Spinal cord (tissue), 10 donors: ENCODE measurements around the gene PCP4L1. TPM values are rescaled to one million over a fixed set of nuclear protein-coding genes. Genes with fewer than 3 reads are reported as not detected.

Source experiments
- DNase-seq, 6 donors: peaks; one replicate each; pipeline versions ENCODE4 v3.0.0 to v3.0.0-alpha.2; 2013 to 2015; ENCODE audit warnings: low spot score in 6 of 6, low read depth in 4 of 6
- H3K27ac ChIP-seq: one replicate; pipeline ENCODE4 v1.5.1; 2013; ENCODE audit warnings: low read depth, low read length, control low read depth
- H3K27me3 ChIP-seq: one replicate; pipeline ENCODE4 v1.6.1; 2013; ENCODE audit warnings: low read length; ENCODE audit not compliant: control insufficient read depth, insufficient read depth
- H3K36me3 ChIP-seq: one replicate; pipeline ENCODE4 v1.6.1; 2013; ENCODE audit warnings: low read length; ENCODE audit not compliant: control insufficient read depth, insufficient read depth
- H3K4me1 ChIP-seq: one replicate; pipeline ENCODE4 v1.6.1; 2013; ENCODE audit warnings: low read length; ENCODE audit not compliant: control insufficient read depth, insufficient read depth
- H3K4me3 ChIP-seq: one replicate; pipeline ENCODE4 v1.5.1; 2013; ENCODE audit warnings: low read depth, low read length, control low read depth
- H3K9me3 ChIP-seq: one replicate; pipeline ENCODE4 v1.6.1; 2013; ENCODE audit warnings: low read length; ENCODE audit not compliant: control insufficient read depth, insufficient read depth
- WGBS: methylation state at CpG from one replicate; pipeline ENCODE4 v1.1.5; 2013; ENCODE audit warnings: missing lambda C conversion rate; ENCODE audit not compliant: insufficient coverage; 5-methylcytosine and 5-hydroxymethylcytosine counted together
- polyA plus RNA-seq, 2 donors: library from polyadenylated mRNA; unstranded; fragments of 120-200 nt; gene quantifications; one replicate each; pipeline ENCODE4 v1.2.1, GENCODE V29; 2013; ENCODE audit not compliant: insufficient read length in 2 of 2
- total RNA-seq, 2 donors: library from RNA; depleted of rRNA in 1 of 2; stranded (reverse); fragments of 120-200 nt in 1 of 2; fragments of >200 nt in 1 of 2; gene quantifications; one replicate each; pipeline versions ENCODE4 v1.2.3 to v1.2.4, GENCODE V29; 2013 to 2014
- donor health status: healthy.

Gene PCP4L1
- total and polyA plus RNA-seq, 4 donors, result 18.6 to 113 (median 92.5) TPM

- Histone ChIP-seq H3K27me3 (no peaks in the 10 kb centered on the region), H3K27ac (no peak overlapping the region), H3K9me3 (no peaks in the 10 kb centered on the region), H3K4me3 (no peak overlapping the region), H3K36me3 (no peaks in the 10 kb centered on the region), H3K4me1 (no peaks in the 10 kb centered on the region)
- WGBS, result no CpG with 5 or more reads among the region's 3 CpGs
- no peak for DNase-seq
Observed at GRCh38 chr1:161287482-161288054, 29.0 kb downstream of the PCP4L1 start.

- H3K4me3 ChIP-seq, result no peak overlapping the region
- no peaks in the 10 kb centered on the region for H3K27me3 ChIP-seq
- 100% methylated on average over 1 of the region's 1 CpG for WGBS
- no peak for DNase-seq
- H3K9me3 ChIP-seq, result no peaks in the 10 kb centered on the region
- H3K36me3 ChIP-seq, result no peaks in the 10 kb centered on the region
- no peak overlapping the region for H3K27ac ChIP-seq
- H3K4me1 ChIP-seq, result no peaks in the 10 kb centered on the region
Observed at GRCh38 chr1:161290779-161291178, 32.2 kb downstream of the PCP4L1 start.

GRCh38 chr1:161297415-161297814, 38.9 kb downstream of the PCP4L1 start:
- DNase-seq, result no peak
- Histone ChIP-seq H3K36me3 (no peaks in the 10 kb centered on the region), H3K9me3 (no peaks in the 10 kb centered on the region), H3K27ac (no peak overlapping the region), H3K27me3 (no peaks in the 10 kb centered on the region), H3K4me3 (no peak overlapping the region), H3K4me1 (no peaks in the 10 kb centered on the region)

GRCh38 chr1:161298116-161298515, 39.6 kb downstream of the PCP4L1 start:
- Histone ChIP-seq H3K9me3 (no peaks in the 10 kb centered on the region), H3K4me3 (no peak overlapping the region), H3K27ac (no peak overlapping the region), H3K4me1 (no peaks in the 10 kb centered on the region), H3K27me3 (no peaks in the 10 kb centered on the region), H3K36me3 (no peaks in the 10 kb centered on the region)
- DNase-seq, result no peak
- WGBS, result 97% methylated on average over 5 of the region's 6 CpGs

GRCh38 chr1:161299347-161299746, 40.8 kb downstream of the PCP4L1 start:
- no peaks in the 10 kb centered on the region for H3K9me3 ChIP-seq

GRCh38 chr1:161300478-161300877, 41.9 kb downstream of the PCP4L1 start:
- Histone ChIP-seq H3K36me3 (no peaks in the 10 kb centered on the region), H3K4me3 (no peak overlapping the region), H3K9me3 (no peaks in the 10 kb centered on the region), H3K27me3 (no peaks in the 10 kb centered on the region), H3K27ac (no peak overlapping the region), H3K4me1 (peaks cover 9% of the 10 kb centered on the region)
- 92% methylated on average over 1 of the region's 4 CpGs for WGBS
- no peak for DNase-seq

More at GRCh38 chr1:161299347-161299746, 40.8 kb downstream of the PCP4L1 start:
- H3K36me3 ChIP-seq, result no peaks in the 10 kb centered on the region
- H3K27me3 ChIP-seq, result no peaks in the 10 kb centered on the region
- 58% methylated on average over 3 of the region's 9 CpGs for WGBS
- no peak overlapping the region for H3K4me3 ChIP-seq
- no peaks in the 10 kb centered on the region for H3K4me1 ChIP-seq
- DNase-seq, result no peak
- no peak overlapping the region for H3K27ac ChIP-seq

- peak in 1 of 6 donors; percentile 10 for DNase-seq
- Histone ChIP-seq H3K36me3 (no peaks in the 10 kb centered on the region), H3K27me3 (no peaks in the 10 kb centered on the region), H3K4me3 (peak overlapping the region; percentile 77), H3K27ac (peak overlapping the region; percentile 52), H3K9me3 (no peaks in the 10 kb centered on the region), H3K4me1 (peaks cover 26% of the 10 kb centered on the region)
- WGBS, result 4% methylated on average over 14 of the region's 17 CpGs
Observed at GRCh38 chr1:161304927-161305866, 46.7 kb downstream of the PCP4L1 start.

- Histone ChIP-seq H3K4me3 (peak overlapping the region; percentile 77), H3K9me3 (no peaks in the 10 kb centered on the region), H3K27me3 (no peaks in the 10 kb centered on the region), H3K27ac (peak overlapping the region; percentile 52), H3K36me3 (no peaks in the 10 kb centered on the region), H3K4me1 (peaks cover 26% of the 10 kb centered on the region)
- peak; percentile 47 to 96 (median 62) for DNase-seq
- WGBS, result under 1% methylated on average over 17 of the region's 31 CpGs
Observed at GRCh38 chr1:161305867-161306519, 47.4 kb downstream of the PCP4L1 start.

- 89% methylated on average over 7 of the region's 7 CpGs for WGBS
- peak overlapping the region; percentile 43 for H3K27ac ChIP-seq
- H3K4me1 ChIP-seq, result peaks cover 29% of the 10 kb centered on the region
- no peaks in the 10 kb centered on the region for H3K27me3 ChIP-seq
- H3K4me3 ChIP-seq, result peak overlapping the region; percentile 77
- no peaks in the 10 kb centered on the region for H3K36me3 ChIP-seq
- no peaks in the 10 kb centered on the region for H3K9me3 ChIP-seq
- no peak for DNase-seq
Observed at GRCh38 chr1:161307230-161307768, 48.8 kb downstream of the PCP4L1 start.
